NCI-H1417 treated with DMSO at 0.1 percent for 48 hours (cell line): ENCODE data around the gene CARM1.

Experiments used
- DNase-seq: peaks from one replicate; lab custom pipeline; 2025; lab: John Stamatoyannopoulos, UW

The CARM1 gene

DNA sequence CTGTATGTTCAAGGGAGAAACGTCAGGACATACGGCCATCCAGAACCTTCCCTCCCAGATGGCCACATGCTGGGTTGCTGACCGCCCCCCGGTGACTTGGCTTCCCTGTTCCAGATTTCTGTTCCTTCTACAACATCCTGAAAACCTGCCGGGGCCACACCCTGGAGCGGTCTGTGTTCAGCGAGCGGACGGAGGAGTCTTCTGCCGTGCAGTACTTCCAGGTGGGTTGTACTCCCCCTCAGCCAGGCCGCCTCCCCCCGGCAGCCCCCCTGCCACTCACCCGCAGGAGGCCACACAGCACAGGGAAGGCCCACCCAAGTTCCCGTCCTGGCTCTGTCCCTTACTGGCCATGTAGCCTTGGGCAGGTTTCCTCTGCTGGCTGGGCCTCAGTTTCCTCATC lies 36.6 kb downstream of the CARM1 start:
- no peak for DNase-seq

DNA sequence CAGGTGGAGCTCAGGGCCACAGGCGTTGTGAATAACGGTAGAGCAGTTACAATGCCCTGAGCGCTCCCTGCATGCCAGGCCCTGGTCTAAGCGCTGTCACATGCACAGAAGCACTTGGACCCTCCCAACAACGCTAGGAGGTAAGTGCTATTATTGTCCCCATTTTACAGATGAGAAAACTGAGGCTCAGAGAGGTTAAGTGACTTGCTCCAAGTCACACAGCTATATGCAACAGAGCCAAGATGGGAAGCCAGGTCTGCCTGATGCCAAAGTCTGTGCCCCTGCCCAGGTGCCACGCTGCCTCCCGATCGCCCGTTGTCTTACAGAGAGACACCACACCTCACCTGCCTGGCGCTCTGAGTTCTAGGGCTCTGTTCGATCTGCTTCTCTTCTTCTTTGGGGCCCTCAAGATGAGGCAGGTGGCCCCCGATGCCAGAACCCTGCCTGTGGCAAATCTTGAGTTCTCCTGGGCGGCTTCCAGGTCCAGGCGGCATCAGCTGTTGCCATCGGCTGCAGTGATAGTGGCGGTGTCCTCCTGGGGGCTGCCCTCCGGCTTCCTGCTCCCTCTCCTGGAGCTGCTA lies 37.1 kb downstream of the CARM1 start:
- no peak for DNase-seq

DNA sequence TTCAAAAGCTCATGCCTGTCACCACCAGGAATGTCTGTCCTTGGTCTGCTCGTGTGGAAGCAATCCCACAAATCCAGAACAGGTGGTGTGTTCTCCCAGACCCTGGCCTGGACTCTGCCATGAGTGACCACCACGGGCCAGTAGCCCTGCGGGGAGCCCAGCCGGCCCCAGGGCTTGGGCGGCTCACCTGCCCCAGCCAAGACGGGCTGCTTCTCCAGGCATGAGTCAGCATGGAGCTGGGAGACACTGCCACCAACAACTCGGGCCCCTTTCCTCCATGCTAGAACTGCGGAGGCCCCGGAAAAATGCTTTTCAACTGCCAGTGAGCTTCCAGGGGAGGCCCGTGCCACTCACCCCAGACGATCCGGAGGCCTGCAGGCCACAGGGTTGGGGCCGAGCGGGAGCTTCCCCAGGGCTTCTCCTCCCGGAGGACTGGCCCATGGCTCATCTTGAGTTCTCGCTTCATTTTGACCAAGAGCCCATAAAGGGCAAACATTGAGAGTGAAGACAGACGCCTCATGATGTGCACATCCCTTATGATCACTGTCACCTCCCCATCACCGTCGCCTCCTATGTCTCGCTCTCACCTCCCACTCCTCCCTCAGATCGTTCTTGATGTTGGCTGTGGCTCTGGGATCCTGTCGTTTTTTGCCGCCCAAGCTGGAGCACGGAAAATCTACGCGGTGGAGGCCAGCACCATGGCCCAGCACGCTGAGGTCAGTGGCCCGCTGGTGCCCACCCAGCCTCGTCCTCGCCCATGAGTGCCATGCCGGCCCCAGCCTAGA lies 40.4 kb downstream of the CARM1 start:
- no peak for DNase-seq

DNA sequence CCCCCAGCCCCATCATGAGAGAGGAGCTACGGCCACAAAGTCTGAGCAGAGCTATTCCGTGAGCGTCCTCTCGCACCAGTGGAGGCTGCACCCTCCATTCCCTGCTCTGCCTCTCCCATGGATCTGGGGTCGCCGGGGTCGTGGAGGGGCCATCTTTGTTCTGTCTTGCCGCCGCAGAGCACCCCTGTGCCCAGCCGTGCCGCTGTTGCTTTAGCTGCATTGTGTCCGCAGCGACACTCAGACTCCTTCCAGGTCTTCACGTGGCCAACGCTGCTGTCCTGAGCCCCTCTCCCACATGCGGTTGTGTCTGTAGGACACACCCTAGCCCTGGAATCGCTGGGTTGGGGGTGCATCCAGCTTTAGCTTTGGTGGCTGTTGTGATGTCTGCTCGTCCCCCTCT lies 41.3 kb downstream of the CARM1 start:
- no peak for DNase-seq

DNA sequence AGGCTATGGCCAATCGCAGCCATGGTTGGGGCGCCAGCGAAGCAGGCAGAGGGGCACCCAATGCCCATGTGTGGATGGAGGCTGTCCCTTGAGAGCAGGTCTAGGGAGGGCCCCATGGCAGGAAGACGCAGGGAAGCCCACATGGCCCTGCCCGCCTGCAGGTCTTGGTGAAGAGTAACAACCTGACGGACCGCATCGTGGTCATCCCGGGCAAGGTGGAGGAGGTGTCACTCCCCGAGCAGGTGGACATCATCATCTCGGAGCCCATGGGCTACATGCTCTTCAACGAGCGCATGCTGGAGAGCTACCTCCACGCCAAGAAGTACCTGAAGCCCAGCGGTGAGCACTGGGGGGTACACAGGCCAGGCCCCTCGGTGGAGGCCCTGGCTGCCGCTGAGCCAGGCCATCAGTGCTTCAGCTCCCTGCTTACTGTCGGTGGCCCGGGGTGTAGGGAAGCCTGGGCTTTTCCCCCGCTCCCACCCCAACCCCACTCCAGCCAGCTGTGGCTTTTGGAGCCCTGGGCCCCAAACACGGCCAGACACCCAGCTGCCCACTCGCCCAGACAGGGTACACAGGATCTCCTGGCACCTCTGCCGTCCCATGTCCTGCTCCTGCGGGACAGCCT lies 42.5 kb downstream of the CARM1 start:
- no peak for DNase-seq

DNA sequence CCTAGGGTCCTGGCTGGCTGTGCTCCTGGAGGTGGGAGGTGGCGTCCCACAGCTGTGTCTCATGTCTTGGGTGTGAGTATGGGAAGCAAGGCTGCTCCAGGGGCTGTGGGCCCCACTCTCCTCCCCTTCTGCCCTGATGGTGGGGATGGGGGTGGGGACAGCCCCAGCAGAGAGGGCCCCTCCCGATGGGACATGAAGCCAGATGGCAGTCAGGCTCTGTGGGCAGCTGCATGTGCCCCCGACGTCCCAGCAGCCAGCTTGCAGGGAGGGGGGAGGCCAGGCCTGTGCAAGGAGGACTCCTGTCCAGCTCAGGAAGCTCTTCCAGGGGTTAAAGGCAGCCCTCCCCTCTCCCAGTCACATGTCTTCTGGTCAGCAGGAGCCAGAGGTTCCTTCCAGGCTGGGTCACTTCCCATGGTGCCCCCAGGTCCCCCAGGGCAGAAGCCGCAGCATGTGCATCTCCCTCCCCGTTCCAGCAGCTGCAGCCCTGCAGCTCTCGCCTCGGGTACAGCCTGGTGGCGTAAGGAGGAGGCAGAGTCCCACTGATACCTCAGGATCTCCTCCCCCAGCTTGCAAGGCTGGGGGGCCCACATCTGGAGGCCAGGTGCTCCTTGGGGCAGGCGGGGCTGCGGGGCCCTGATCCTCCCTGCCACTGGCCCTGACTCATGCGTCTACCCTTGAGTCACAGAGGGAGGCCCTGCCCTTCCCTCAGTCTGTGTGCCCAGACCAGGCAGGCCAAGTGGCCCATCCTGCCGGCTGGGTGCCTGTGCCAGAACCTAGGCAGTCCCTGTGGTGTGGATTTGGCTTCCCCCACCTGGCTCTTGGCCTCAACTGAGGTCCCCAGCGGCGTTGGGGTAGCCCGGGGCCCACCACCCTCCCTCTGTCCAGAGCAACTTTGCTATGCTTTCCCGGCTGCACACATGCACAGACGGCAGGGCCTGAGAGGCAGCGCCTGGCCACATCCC lies 44.1 kb downstream of the CARM1 start:
- DNase-seq = no peak

DNA sequence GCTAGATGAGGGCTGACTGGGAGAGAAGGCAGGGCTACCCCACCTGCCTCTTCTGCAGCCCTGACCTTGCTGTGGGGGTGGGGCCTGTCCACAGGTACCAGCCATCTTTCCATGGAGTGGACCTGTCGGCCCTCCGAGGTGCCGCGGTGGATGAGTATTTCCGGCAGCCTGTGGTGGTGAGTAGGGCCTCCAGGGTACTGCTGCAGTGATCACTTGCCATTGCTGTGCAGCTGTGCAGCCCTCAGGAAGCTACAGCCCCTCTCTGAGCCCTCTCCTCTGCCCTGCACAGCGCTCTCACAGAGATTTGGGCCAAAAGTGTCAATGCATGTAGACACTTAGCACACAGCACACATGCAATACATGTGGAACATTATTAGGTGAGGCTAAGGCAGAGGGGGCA lies 45.2 kb downstream of the CARM1 start:
- no peak for DNase-seq

DNA sequence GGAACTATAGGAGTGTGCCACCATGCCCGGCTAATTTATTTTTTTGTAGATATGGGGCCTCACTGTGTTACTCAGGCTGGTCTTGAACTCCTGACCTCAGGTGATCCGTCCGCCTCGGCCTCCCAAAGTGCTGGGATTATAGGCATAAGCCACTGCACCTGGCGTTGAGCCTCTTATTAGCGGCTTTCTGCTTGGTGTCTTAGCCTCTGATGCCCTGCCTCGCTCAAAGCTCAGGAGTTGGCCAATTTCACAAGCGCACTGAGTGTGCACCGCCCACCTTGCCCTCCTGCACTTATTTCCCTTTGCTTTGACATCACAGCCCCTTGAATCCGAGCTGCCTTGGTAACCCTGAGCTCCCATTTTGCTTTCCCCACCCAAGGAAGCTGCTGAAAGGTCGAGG lies 47.0 kb downstream of the CARM1 start:
- DNase-seq = no peak

DNA sequence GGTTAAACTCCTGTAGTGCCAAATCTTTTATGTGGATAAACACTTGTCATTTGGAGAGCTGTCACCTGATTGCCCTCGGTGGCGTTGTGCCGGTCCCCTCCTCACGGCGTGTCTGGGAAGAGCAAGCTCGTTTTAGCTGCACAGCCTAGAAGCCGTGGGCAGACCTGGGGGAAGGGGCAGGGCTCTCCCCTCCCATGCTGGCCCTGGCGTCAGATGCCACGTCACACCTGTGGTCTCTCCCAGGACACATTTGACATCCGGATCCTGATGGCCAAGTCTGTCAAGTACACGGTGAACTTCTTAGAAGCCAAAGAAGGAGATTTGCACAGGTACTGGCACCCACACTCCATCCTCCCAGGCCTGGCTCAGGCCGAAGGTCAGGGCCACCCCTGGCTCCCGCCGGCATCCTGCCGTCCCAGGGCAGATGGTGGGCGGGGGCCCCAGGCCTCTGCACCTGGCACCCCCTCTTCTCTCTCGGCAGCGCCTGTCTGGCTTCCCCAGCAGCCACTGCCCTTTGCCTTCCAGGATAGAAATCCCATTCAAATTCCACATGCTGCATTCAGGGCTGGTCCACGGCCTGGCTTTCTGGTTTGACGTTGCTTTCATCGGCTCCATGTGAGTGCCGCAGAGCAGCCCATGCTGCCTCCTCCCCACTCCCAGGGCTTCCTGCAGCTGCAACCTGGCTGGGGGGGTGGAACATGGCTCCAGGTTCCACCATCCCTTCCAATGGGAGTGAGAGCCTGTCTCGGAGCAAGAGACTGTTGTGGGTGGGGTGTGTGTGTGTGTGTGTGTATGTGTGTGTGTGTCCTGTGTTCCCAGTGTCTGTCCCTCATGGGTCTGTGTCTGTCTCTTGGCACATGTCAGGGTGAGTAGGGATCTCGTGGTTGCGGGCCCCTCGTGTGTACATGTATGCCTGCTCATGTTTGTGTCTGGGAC lies 48.3 kb downstream of the CARM1 start:
- no peak for DNase-seq

DNA sequence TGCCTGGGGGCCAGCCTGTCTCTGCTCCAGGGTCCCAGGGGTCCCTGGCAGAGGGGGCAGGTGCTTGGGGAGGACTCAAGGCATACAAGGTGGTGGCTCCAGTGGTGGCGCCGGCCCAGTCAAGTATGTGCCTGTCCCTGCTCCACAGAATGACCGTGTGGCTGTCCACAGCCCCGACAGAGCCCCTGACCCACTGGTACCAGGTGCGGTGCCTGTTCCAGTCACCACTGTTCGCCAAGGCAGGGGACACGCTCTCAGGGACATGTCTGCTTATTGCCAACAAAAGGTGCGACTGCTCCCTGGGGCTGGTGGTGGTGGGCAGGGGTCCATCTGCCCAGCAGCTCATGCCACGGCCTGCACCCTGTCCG lies 48.9 kb downstream of the CARM1 start:
- no peak for DNase-seq

DNA sequence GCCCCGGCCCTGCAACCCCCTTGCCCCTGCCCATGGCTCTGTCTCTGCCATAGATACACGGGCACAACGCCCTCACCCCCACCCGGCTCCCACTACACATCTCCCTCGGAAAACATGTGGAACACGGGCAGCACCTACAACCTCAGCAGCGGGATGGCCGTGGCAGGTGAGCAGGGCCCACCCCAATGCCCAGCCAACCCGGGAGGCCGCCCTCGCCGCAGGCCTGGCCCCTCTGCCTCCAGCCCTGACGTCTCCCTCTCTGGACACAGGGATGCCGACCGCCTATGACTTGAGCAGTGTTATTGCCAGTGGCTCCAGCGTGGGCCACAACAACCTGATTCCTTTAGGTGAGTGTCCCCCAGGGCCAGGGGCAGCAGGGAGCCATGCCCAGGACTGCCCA lies 49.4 kb downstream of the CARM1 start:
- DNase-seq = no peak

DNA sequence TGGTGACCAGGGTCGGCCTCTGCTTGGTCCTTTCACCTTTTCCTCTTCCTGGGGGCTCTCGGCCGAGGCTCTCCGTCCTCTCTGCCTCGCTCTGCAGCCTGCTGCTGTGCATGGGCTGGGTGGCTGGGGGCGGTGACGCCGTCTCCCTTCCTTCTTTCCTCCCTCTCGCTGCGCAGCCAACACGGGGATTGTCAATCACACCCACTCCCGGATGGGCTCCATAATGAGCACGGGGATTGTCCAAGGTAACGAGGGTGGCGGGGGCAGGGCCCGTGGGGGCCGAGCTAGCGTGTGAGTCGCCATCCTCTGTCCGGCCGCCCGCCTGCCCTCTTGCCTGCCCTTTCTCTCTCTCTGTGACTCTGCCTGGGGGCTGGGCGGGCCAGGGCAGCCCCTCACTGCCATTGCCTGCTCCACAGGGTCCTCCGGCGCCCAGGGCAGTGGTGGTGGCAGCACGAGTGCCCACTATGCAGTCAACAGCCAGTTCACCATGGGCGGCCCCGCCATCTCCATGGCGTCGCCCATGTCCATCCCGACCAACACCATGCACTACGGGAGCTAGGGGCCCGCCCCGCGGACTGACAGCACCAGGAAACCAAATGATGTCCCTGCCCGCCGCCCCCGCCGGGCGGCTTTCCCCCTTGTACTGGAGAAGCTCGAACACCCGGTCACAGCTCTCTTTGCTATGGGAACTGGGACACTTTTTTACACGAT lies 50.0 kb downstream of the CARM1 start:
- no peak for DNase-seq

DNA sequence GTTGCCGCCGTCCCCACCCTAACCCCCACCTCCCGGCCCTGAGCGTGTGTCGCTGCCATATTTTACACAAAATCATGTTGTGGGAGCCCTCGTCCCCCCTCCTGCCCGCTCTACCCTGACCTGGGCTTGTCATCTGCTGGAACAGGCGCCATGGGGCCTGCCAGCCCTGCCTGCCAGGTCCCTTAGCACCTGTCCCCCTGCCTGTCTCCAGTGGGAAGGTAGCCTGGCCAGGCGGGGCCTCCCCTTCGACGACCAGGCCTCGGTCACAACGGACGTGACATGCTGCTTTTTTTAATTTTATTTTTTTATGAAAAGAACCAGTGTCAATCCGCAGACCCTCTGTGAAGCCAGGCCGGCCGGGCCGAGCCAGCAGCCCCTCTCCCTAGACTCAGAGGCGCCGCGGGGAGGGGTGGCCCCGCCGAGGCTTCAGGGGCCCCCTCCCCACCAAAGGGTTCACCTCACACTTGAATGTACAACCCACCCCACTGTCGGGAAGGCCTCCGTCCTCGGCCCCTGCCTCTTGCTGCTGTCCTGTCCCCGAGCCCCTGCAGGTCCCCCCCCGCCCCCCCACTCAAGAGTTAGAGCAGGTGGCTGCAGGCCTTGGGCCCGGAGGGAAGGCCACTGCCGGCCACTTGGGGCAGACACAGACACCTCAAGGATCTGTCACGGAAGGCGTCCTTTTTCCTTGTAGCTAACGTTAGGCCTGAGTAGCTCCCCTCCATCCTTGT lies 50.7 kb downstream of the CARM1 start:
- DNase-seq = no peak

DNA sequence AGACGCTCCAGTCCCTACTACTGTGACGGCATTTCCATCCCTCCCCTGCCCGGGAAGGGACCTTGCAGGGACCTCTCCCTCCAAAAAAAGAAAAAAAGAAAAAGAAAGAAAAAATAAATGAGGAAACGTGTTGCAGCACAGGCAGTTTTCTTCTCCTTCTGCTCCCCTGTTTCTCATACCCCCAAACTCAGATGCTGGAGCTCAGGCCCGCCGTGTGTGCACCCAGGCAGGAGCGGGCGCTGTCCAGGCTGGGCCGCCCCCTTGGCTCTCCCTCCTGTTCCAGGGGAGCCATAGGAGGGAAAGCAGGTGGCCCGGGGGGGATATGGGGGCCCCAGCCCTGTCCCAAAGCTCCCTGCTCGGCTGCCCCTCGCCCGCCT lies 51.3 kb downstream of the CARM1 start:
- no peak for DNase-seq

DNA sequence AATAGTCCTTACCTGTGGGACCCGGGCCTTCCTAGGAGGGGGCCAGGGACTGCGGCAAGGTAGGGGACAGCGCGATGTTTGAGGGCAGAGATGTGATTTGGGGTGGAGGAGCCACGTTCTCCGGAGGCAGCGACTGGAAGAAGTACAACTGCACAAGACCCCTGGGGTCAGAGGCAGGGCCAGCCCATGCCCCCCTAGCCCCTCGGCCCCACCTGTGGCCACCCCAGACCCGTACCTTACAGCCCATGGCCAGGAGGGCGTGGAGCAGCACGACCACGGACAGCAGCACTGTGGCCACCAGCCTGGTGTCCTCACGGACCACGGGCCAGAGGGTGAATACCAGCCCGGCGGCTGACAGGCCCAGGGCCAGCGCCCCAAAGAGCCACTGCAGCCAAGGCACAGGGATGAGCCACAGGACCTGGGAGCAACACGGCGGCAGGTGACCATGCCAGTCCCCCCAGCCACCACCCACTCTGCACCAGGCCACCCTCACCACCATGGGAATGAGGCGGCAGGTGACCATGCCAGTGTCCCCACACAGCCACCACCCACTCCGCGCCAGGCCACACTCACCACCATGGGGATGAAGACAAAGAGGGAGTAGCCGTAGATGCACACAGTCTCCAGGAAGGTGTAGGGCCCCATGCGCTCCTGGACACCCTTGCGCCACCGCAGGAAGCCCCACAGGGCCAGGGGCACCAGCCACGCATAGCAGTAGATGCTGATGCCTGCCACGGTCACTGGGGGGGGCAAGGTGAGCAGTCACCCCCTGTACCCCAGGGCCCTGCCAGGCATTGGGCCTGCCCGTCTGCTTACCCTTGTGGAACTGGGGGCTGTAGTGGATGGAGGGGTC lies 52.1 kb downstream of the CARM1 start:
- no peak for DNase-seq

DNA sequence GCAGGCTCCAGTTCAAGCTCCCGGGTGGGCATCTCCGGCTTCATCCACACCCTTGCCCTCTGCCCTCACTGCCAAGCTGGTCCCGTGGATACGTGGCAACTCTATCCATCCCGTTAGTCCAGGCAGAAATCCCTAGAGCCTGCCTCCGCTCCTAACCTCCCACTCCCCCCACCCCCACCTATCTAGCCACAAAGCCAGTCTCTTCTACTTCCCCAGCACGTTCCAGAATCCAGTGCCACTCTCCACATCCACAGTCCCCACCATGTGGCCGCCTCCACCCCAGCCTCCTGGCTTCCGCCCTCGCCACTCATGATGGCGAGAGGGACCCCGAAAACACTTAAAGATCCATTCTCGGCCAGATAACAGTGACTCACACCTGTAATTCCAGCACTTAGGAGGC lies 53.2 kb downstream of the CARM1 start:
- DNase-seq = no peak

DNA sequence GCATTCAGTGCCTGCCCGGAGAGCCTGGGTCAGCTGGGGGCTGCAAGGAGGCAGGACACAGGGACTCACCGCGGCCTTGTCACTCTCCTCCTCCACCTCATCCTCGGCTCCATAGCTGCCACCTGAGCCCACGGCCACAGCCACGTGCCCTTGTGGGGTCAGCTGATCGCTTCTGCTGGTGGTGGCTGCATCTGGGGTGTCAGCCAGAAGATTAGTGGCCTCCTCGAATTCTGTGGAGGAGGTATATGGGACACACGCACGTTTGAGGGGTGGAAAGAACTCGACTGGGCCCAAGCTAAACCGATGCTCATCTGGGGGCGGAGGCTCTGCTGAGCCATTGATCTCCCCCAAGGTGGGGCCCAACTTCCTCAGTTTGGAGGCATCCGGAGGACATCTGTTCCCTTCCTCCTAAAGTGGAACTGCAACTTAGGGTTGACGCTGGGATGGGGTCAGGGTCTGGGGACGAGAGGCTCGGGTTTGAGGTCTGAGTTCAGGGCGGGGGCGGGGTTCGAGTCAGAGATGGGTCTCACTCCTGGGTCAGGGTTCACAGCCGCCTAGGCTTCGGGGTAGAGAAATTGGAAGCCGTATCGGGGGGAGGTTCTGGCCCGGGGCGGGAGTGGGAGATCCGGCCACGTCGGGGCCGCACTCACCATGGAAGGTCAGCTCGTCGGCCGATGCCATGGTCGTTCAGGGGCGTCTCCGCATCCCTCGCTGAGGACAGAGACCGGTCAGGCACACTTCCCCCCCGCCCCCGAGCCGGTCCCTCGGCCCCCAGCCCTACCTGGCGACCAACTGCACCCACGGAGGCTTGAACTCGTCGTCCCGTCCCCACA lies 56.6 kb downstream of the CARM1 start:
- DNase-seq = no peak
